HG03442 (cell line): Measurements from ENCODE around the gene DPP7.
"Not testable (repeated sequence)": the region's sequence is repeated elsewhere in the genome, so short reads cannot be mapped to it uniquely, and the experiment has no call there.

Experiments used
- ATAC-seq: cut with Tn5 transposase; IDR thresholded peaks from one replicate; pipeline ENCODE4 v1.9.1; 2021; ENCODE audit warnings: mild to moderate bottlenecking, moderate library complexity; ENCODE audit not compliant: unreplicated experiment

Gene DPP7

DNA sequence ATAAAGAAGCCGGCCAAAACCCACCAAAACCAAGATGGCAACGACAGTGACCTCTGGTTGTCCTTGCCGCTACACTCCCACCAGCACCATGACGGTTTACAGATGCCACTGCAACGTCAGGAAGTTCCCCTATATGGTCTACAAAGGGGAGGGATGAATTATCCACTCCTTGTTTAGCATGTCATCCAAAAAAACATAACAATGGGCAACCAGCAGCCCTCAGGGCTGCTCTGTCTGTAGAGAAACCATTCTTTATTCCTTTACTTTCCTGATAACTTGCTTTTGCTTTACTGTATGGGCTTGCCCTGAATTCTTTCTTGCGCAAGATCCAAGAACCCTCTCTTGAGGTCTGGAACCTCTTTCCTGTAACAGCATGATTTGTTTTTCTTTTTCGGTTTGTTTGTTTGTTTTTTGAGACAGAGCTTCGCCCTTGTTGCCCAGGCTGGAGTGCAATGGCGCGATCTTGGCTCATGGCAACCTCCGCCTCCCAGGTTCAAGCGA lies 39.2 kb downstream of the DPP7 start:
- ATAC-seq = no peak

DNA sequence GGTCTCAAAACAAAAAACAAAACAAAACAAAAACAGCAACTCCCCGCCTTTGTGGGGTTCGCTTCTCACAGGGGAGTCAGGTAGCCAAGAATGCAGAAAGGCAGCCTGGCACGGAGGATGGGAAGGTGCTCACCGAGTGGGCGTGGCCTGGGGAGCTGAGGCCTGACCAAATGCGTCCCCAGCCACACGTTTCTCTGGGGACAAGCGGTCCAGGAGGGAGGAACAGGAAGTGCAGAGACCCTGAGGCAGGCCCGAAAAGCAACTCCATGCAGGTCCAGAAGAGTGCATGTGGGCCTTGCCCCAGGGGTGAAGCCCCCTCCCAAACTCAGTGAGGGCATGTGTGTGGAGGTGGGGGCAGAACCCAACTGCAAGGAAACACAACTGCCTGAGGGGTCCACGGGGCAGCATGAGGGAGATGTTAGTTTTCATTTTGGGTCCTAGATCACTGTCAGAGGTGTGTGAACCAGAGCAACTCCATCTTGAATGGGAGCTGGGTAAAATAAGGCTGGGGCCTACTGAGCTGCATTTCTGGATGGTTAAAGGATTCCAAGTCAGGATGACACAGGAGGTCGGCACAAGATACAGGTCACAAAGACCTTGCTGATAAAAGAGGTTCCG lies 39.8 kb downstream of the DPP7 start:
- ATAC-seq = no peak

DNA sequence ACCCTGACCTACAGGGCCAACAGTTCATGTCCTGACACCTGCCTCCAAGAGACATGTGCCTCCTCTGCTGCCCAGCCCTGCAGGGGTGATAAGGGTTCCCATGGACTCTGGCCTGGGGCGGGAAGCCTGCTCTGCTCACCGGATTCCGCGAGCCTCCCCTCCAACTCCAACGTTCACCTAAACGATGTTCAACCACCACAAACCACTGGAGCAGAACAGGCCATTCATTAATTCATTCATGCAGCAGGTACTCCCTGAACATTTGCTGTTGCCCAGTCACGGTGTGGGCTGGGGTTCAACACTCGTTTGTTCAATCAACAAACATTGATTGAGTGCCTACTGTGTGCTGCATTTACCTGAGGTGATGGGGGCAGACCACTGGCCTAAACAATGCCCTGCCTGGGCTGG lies 40.5 kb downstream of the DPP7 start:
- ATAC-seq = no peak

DNA sequence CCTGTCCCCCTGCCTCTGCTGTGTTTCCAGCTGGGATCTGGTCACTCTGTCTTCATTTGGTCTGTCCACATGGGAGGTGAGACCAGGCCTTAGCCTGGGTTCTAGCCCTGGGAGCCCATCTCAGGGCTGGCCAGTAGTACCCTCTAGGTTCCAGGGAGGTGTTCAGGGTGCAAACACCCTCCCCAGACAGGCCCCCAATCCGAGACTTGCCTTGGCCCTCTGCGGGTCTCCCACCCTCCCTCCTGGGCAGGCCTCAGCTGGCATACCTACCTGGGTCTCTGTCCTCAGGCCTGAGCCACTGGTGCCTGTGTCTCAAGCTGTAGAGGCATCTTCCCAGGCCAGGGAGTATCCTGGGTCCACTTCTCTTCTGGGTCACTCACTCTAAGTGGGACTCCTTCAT lies 43.3 kb downstream of the DPP7 start:
- ATAC-seq = no peak

DNA sequence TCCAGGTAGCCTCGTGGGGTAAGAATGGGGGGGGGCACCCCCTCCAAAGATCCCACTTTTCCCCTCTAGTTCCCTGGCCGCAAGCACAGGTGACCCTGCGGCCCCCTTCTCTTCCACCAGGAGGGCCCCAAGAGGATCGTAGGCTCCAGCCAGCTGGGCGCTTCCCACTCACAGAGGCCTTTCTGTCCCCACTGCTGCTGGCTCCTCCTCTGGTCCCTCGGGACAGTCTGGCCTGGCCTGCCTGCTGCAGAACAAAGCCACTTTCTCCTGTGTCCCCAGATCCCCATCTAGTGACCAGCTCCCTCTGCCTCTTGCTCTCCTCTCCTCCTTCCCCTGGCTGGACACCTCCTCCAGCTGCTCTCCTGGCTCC lies 43.6 kb downstream of the DPP7 start:
- ATAC-seq = no peak

DNA sequence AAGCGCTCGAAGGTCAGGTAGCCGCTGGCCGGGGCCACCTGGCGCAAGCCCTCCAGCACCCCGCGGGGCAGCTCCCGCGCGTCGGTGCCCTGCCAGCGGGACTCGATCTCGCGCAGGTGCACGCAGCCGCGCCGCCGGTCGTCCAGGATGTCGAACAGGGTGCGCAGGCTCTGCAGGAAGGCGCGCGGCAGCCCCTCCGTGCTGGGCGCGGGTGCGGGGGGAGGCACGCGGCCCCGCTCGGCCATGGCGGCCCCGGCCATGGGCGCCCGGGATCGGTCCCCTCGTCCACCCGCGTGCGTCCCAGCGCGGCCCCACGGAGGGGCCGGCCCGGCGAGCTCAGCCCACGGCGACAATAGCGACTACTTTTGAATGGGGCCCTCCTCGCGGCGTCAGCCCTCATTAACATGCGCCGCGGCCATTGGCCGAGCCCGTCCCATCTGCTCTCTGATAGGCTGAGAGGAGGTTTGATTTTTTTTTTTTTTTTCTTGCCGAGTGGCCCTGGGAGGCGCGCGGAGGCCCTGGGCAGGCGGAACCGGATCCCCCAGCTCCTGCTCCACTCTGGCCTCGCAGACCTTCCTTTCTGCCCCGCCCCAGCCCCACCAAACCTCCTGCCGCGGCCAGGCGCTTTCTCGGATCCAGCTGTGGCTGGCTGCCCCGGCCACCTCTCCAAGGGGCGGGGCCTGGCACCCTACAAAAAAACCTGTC lies 44.2 kb downstream of the DPP7 start, which contains the start of gene SAPCD2:
SAPCD2 (minus strand) TSS at position 357 of the 705 bp plus-strand sequence; CDS start at position 260, 97 bp downstream.
- peak; percentile 64 for ATAC-seq

DNA sequence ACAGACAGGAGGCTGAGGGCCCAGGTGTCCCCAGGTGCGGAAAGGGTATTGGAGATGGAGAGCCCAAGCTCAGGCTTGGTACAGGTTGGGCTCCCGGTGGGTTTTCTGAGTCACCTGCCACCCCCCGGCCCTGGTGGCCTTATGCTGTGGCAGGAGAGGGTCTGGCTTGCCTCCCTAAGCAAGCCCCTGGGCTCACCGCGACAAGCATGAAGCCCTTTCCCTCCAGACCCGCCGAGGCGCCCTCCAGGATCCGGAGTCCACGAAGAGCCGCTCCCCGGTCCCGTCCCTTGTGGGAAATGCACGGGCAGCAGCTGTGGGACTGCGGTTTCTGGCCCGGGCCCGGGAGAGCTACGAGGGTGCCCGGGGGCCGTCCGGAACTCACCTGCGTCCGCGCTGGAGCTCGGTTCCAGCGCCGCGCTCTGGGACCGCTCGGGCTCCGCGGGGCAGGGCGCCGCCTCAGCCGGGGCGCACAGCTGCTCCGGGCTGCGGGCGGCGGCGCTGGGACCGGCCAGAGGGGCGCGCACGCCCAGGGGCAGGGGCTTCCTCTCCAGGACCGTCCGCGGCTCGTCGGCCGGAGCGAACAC lies 44.9 kb downstream of the DPP7 start:
- peak; percentile 9 for ATAC-seq

DNA sequence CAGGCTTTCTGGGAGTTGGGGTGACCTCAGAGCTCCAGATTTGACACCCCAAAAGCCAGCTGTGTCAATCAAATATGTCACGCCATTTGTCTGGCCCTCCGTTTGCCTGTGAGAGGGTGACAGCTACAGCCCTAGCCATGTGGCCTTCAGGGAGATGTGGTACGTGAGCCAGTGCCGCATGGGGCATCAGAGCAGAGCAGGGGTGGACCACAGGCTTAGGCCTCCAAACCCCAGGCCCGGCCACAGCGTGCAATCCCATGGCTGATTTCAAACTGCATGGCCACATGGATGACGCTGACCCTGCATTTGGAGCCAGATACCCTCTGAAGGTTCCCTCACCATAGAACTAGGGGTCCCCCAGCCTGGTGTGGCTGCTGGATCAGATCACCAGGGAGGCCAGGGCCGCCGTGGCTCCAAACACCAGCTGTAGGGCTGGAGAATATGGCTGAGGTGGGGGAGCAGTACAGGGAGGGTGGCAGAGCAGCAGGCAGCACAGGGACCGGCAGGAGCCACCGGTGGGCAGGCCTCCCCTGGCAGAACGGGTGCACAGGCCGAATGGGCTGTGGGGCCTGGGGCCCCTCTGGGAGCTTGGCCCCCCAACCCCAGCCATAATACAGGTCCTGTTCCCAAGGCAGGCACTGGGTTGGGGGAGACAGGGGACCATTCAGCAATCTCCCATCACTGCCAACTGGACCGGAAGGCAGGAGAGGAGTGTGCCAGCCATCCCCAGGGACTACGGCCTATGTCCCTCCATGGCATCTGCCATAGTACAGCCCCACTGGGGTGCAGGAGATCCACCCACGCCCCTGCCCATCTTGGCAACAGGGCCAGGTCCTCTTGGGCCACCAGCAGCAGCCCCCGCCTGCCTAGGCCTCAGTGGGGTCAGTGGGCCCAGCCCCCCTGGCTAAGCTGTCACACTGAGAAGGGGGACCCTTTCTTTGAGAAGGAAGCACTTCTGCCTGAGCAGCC lies 45.7 kb downstream of the DPP7 start:
- ATAC-seq = no peak

DNA sequence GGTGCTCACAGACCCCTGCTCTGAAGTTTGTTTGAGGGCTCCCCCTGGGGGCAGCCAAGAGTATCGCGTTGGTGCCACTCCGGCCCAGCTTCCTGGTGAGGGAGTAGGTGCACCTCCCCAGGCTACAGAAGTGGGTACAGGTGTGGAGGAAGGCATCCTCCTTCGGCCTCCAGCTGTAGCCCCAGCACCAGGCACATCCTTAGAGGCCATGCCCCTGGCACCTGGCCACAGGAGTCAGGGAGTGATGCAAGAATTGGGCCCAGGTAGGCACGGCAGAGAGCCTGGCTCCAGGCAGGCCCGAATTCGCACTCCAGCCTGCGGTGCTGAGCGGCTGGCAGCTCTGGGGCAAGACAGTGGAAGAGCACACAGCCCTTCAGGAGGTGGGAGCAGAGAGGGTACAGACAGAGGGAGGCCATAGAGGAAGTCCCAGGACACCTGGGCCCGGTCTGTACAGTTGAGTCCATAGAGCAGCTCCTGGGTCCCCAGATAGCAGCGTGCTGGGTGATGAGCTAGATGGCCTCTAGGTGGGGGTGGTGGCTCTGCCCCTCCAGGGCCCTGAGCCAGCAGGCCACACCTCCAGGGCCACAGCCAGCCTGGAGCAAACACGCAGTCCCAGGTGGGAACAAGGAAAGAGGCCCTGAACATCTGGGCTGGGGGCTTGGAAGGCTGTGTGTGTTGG lies 46.5 kb downstream of the DPP7 start:
- peak; percentile 37 for ATAC-seq

DNA sequence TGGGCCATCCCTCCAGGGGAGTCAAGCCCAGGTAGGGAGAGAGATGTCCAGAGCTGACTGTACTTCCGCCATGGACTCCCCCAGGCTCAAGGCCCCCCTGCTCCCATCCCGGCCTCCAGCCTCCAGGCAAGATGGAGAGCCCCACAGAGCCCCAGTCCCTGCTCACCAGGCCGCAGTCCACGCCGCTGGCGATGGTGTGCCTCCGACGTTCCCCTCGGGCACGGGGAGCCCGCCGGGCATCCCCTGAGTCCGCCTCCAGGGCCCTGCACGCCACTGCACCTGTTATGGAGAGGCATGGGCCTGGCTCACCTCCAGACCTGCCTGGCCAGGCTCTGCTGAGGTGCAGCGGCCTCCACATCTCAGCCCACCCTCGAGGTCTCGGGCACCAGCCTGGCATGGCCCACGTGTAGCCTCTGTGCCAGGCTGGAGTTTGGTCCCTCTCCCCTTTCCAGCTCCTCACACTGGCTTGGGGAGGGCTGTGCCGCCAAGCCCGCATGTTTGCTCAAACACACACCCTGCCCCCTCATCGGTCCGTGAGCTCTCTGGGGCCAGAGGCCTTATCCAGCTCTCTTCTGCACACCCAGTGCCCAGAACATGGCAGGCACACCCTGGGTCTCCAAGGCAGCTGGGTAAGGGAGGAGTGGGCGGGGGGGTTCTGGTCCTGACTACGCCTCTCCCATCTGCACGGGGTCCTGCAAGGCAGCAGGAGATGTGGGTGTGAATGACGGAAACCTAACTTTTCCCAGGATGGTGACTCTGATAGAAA lies 48.3 kb downstream of the DPP7 start:
- ATAC-seq = no peak

DNA sequence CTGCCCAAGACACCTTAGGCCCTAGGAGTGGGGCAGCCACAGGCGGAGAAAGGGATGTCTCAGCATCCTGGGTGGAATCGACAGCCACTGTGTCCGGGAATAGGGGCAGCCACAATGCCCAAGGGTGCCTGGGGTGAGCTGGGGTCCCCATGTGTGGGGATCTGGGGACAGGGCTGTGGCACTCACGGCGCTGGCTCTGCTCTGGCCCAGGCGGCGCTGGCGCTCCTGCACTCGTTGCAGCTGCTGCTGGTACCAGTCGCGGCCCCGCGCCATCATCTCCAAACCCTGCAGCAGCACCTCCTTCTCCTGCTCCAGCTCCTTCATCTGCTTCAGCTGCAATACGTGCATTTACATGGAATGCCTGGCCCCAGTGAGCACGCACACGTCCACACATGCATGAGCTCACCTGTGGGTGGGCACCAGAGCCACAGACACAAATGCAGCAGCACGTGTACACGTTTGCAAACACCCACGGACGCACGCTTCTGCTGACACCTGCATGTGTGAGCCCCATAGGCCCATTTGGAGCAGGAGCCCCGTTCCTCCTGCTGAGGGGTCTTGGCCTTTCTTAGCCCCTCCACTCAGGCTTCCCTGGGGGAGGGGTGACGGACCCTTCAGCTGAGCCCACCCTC lies 49.1 kb downstream of the DPP7 start:
- ATAC-seq = no peak

DNA sequence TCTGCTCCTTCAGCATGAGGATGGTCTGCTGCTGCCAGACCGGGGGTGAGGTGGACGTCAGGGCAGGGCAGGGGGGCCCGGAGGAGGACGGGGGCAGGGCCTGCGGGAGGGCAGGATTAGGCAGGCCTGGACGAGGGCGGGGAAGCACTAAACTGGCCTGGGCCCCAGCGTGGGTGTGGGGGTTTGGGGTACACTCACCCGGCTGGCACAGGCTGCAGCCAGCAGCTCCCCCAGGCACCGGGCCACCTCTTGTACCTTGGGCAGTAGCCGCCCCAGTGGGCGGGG lies 49.7 kb downstream of the DPP7 start:
- ATAC-seq = no peak

DNA sequence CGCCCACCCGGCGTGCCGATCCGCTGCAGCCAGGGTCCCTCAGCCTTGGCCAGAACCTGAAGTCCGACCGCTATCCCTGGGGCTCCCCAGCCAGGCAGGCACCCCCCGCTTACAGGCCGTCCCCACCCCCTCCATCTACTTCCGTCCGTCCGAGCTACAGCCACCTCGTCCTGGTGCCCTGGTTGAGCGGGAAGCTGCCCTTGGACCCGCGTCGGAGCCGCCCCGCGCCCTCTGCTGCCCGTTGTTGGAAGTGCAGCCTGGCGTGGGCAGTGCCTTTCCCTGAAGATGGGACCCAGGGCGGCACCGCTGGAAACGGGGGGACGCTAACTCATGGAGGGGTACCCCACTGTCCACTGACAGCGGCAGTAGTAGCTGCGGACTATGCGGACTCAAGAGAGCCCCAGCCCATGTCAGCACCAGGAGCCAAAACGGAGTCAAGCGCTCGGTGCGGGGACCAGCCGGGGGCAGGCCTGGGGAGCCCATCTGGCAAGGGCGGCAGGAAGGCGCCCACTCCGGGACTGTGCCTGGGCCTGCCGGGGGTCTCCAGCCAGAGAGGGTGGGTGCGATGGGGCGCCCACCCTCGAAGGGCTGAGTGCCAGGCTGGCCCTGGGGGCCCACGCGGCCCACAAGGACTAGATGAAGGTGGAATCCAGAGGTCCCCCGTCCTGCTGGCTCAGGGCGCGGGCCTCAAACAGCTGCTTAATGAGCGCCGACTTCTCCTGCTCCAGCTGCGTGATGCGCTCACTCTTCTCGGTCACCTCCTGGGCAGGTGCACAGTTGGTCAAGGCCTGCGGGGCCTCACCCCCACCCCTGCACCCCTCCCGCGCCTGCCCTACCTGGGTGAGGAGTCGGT lies 50.3 kb downstream of the DPP7 start:
- ATAC-seq = no peak

DNA sequence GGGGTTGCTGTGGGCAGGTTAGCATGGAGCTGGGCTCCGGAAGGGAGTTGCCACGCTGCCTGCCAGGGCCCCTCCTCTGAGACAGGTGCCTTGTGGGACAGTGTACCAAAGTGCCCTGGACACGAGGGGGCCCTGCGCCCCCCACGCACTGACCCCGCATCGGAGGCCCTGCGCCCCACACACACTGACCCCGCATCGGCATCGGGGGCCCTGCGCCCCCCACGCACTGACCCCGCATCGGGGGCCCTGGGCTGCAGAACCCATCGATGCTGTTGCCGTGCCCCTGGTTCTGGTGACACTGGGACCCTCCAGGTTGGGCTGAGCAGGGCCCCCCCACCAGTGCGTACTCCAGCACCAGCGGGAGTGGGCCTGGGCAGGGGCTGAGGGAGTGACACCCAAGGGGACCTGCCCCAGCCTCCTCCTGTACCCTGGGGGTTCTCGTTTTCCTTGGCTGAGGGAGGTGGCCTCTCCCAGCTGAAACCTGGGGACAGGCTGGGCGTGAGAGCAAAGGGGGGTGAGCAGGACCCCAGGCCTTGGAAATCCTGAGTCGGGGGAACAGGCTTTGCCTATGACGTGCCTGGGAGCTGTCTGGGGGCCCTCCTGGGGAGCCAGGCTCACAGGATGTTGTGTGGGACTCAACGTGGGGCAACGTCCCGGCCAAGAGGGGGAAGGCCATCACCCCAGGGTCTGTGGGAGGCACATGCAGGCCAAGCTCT lies 51.1 kb downstream of the DPP7 start:
- ATAC-seq = no peak

DNA sequence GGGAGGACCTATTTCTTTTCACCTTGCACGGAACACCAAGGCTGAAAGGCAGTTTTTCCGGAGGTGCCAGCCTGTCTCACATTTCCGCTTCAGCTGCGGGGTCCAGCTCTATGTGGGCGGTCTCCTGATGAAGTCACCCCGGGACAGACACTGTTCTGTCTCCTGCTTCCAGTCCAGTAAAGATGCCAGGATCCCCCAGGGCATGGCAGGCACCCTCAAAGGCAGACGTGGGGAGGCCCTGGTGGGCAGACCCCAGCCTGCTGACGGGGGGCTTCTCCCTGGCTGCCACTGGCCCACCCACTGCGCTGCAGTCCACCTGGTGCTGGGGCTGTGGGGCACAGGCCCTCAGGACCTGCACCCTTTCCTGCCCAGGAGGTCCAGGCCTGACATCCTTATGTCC lies 51.7 kb downstream of the DPP7 start:
- not testable (repeated sequence) for ATAC-seq

DNA sequence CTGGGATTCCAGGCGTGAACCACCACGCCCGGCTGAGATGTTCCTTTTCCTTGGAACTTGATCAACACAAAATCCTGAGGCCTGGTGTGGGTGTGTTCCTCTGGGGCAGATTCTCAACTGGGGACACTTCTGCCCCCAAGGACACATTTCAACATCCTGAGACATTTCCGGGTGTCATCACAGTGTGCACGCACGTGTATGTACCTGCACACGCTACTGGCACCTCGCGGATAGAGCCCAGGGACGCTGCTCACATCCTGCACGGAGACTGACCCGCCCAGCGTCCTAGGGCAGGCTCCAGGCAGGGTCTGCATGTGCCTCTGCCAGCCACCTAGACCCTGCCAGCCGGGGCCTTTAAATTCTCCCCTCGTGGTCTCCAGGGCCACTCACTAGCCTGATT lies 52.1 kb downstream of the DPP7 start:
- no peak for ATAC-seq
